MCF 10A (cell line): ENCODE measurements around the gene FZD2. TPM values are rescaled to one million over a fixed set of nuclear protein-coding genes. Genes with fewer than 3 reads are reported as not detected.

Experiments
- BruUV-seq: library from RNA; stranded (reverse); fragments of 400-500 nt; replicated peaks from 2 replicates; lab custom pipeline; 2021; lab: Mats Ljungman, UMichigan
- CTCF ChIA-PET: fragments of 300-600 bp; sonication (Branson Sonifier 250); formaldehyde crosslinking; extraction: SDS; loops from one replicate; lab custom pipeline; 2021; ENCODE audit warnings: antibody characterized with exemption, inconsistent platforms; lab: Yijun Ruan, JAX
- POLR2A ChIA-PET: fragments of 300-600, 350-650 bp; sonication (Branson Sonifier 250); formaldehyde crosslinking; extraction: SDS; loops from one replicate; lab custom pipeline; 2020; ENCODE audit warnings: antibody characterized with exemption, inconsistent platforms; lab: Yijun Ruan, JAX
- DNase-seq: peaks from one replicate; pipeline ENCODE4 v3.0.0-alpha.2; 2018; ENCODE audit not compliant: unreplicated experiment
- H3K27ac Mint-ChIP-seq: one replicate; pipeline ENCODE4 v1.8.0; 2022; ENCODE audit warnings: mild to moderate bottlenecking, low read depth, mixed read lengths; ENCODE audit not compliant: unreplicated experiment
- H3K27me3 Mint-ChIP-seq: one replicate; pipeline ENCODE4 v1.8.0; 2022; ENCODE audit warnings: mixed read lengths; ENCODE audit not compliant: insufficient read depth, unreplicated experiment
- H3K36me3 Mint-ChIP-seq: one replicate; pipeline ENCODE4 v1.8.0; 2022; ENCODE audit warnings: mild to moderate bottlenecking, moderate library complexity, mixed read lengths; ENCODE audit not compliant: insufficient read depth, unreplicated experiment
- H3K4me1 Mint-ChIP-seq: one replicate; pipeline ENCODE4 v1.8.0; 2022; ENCODE audit warnings: mixed read lengths; ENCODE audit not compliant: insufficient read depth, unreplicated experiment
- H3K4me3 Mint-ChIP-seq: one replicate; pipeline ENCODE4 v1.8.0; 2022; ENCODE audit warnings: mild to moderate bottlenecking, moderate library complexity, mixed read lengths; ENCODE audit not compliant: unreplicated experiment
- H3K9me3 Mint-ChIP-seq: one replicate; pipeline ENCODE4 v1.8.0; 2022; ENCODE audit warnings: mixed read lengths; ENCODE audit not compliant: unreplicated experiment
- CTCF ChIP-seq: fragments of 200-600 bp; IDR thresholded peaks from one replicate; pipeline ENCODE4 v1.8.0; 2022; ENCODE audit warnings: antibody characterized with exemption, mild to moderate bottlenecking; ENCODE audit not compliant: unreplicated experiment
- intact Hi-C: fragments of 100-400 bp; cut with micrococcal nuclease; formaldehyde crosslinking; loops from 2 replicates; pipeline ENCODE4 v1.14.1; 2022
- total RNA-seq: library from RNA; stranded (reverse); gene quantifications from 2 replicates; pipeline ENCODE4 v1.2.3, GENCODE V29; 2022

The FZD2 gene
- total RNA-seq, 1 experiment from 2014 or later = 6.8 TPM

DNA sequence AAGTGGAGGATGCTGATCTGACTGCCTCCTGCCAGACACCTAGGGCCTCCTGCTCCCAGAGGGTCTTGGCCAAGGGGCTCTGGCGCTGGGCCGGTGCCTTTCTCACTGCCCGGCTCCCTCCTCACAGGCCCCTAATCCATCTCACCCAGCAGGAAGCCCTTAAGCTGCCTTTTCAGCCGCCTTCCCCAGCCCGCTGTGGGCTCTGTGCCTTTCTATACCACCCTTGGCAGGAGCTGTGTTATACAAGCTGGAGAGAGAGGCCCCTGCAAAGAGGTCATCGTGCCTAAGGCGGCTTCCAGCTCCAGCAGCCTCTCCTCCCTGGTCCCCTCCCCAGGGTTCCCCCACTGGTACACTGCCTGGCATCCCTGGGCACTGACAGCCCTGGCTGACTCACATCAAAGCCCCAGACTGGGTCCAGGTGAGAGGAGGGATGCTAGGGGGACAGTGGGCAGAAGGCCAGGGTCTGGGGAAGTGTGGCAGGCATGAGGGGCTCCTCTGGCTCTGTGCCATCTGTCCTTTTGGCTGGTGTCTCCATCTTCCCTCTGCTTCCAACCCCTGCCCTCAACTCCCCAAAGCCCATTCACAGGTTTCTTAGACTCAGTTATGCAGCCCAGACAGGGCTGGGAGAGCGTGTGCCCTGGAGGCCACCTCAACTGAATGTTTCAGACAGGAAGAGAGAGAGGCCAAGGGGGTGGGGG, 15.3 kb upstream of the FZD2 start:
- Mint-ChIP-seq H3K27me3 (no peaks in the 10 kb centered on the region), H3K4me3 (no peak overlapping the region), H3K27ac (peak overlapping the region; percentile 92), H3K9me3 (no peaks in the 10 kb centered on the region), H3K36me3 (no peaks in the 10 kb centered on the region), H3K4me1 (peaks cover 38% of the 10 kb centered on the region)
- CTCF ChIA-PET = interaction anchor here (6.1 kb wide), 1 partner anchor 8 kb away, joined by 52 read pairs; no protein-coding TSS in a partner anchor
- no peak for DNase-seq
- intact Hi-C loops = no loop called here
- POLR2A ChIA-PET = no interaction called here
- TF ChIP-seq CTCF = no peak
- BruUV-seq = no TSS peak

- H3K27me3 Mint-ChIP-seq = no peaks in the 10 kb centered on the region
- BruUV-seq = no TSS peak
- H3K4me3 Mint-ChIP-seq = peak overlapping the region; percentile 14
- no peak for TF ChIP-seq CTCF
- ChIA-PET POLR2A (interaction anchor here (0.6 to 4.4 kb wide), 4 partner anchors 10 to 55 kb away, joined by 3 to 25 read pairs (median 3); partner anchors contain the start of gene FZD2), CTCF (interaction anchor here (0.6 to 6.1 kb wide), 3 partner anchors 10 to 384 kb away, joined by 3 to 52 read pairs (median 3); no protein-coding TSS in a partner anchor)
- DNase-seq = peak; percentile 60
- H3K36me3 Mint-ChIP-seq = no peaks in the 10 kb centered on the region
- intact Hi-C loops = no loop called here
- H3K27ac Mint-ChIP-seq = peak overlapping the region; percentile 92
- H3K9me3 Mint-ChIP-seq = no peaks in the 10 kb centered on the region
- H3K4me1 Mint-ChIP-seq = peaks cover 51% of the 10 kb centered on the region
Measured at GRCh38 chr17:44543213-44543904, 13.9 kb upstream of the FZD2 start.

DNA sequence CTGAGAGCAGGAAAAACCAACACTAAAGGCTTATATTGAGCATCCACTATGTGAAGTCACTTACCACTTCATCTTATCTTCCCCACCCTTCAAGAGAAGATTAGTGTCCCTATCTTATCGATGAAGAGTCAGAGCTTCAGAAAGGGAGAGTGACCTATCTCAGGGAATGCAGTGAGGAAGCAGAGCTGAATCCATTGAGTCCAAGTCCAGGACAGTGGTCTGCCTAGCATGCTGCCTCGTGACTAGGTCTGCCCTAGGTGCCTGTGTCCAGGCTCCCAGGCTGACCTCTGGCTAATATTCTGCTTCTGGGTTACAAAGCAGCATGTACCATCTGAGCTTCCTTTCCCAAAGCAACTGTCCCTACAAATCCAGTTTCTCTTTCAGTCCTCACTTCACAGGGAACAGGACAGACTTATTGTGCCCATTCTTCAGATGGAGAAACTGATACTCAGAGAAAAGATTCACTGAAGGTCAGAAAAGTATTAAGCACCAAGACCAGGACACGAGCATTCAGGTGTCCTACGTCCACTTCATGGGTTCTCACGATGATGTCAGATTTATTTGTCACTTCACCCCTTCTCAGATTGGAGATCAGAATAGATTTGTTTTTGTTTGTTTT, 13.3 kb upstream of the FZD2 start:
- no peak for DNase-seq
- peaks cover 51% of the 10 kb centered on the region for H3K4me1 Mint-ChIP-seq
- CTCF ChIA-PET = interaction anchor here (0.6 to 6.1 kb wide), 4 partner anchors 10 to 237 kb away, joined by 3 to 52 read pairs (median 4); no protein-coding TSS in a partner anchor
- no peaks in the 10 kb centered on the region for H3K36me3 Mint-ChIP-seq
- no TSS peak for BruUV-seq
- POLR2A ChIA-PET = interaction anchor here (1.4 to 4.4 kb wide), 2 partner anchors 9 to 13 kb away, joined by 3 to 25 read pairs; partner anchors contain the start of gene FZD2
- no peaks in the 10 kb centered on the region for H3K9me3 Mint-ChIP-seq
- intact Hi-C loops = no loop called here
- H3K27me3 Mint-ChIP-seq = no peaks in the 10 kb centered on the region
- no peak overlapping the region for H3K4me3 Mint-ChIP-seq
- TF ChIP-seq CTCF = no peak
- H3K27ac Mint-ChIP-seq = peak overlapping the region; percentile 92
